ENCODE data around the gene KCP. TPM values are rescaled to one million over a fixed set of nuclear protein-coding genes. Genes with fewer than 3 reads are reported as not detected.

Gene KCP
- total RNA-seq, 1 experiment from 2014 or later: 5.3 TPM

DNA sequence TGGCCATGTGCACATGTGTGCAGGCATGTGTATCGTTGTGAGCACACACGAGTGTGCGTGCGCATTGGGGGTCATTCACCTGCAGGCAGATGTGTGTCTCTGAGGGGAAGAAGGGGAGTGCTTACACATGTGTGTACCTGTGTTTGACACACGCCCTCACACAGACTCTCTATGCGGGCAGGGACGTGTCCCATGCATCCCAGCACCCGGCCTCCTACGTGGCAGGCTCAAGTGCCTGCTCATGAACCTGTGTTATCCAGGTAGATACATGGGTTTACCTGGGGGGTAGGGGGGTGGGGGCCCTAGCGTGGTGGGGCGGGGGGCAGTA, 18.6 kb downstream of the KCP start:
- no peak overlapping the region for H2AK5ac ChIP-seq (ENCODE audit: insufficient read length, low read length)
- H3T11ph ChIP-seq (ENCODE audit: low read length): no peak overlapping the region
- no peak overlapping the region for H3K9ac ChIP-seq (ENCODE audit: extremely low read depth, insufficient read length, low read length)
- Mint-ChIP-seq H3K4me1 (peaks cover 3 to 5% of the 10 kb centered on the region in 2 experiments; a peak in 2 of 4 replicates), H3K4me3 (peak overlapping the region in 1 of 2 experiments; percentile 30; a peak in 3 of 5 replicates), H3K36me3 (ENCODE audit: insufficient read depth in 1 of 3, low read depth in 3 of 3) (peaks cover 0 to 2% (median 0%) of the 10 kb centered on the region in 3 experiments; a peak in 2 of 7 replicates), H3K9me3 (no peaks in the 10 kb centered on the region), H3K27me3 (ENCODE audit: low read depth) (peaks cover 11% of the 10 kb centered on the region), H3K27ac (no peak overlapping the region)
- peaks cover 9% of the 10 kb centered on the region for H3K23me2 ChIP-seq (ENCODE audit: insufficient read length, low read depth, low read length, poor library complexity, severe bottlenecking)
- TF ChIP-seq CTCF (conservative IDR thresholded peaks at IDR 0.05): no peak
- H2BK20ac ChIP-seq (ENCODE audit: low read depth, low read length, poor library complexity, severe bottlenecking): no peak overlapping the region
- no peaks in the 10 kb centered on the region for H3K79me1 ChIP-seq (ENCODE audit: insufficient read depth, low read depth, low read length, poor library complexity, severe bottlenecking)
- H2BK15ac ChIP-seq (ENCODE audit: low read depth, low read length): no peak overlapping the region
- no peak overlapping the region for H4K91ac ChIP-seq (ENCODE audit: insufficient read length, low read depth, low read length)
- H3K14ac ChIP-seq (ENCODE audit: insufficient read depth, low read length): no peak overlapping the region
- no peak overlapping the region for H3K4me2 ChIP-seq (ENCODE audit: insufficient read depth, insufficient read length, low read length)
- no peaks in the 10 kb centered on the region for H3K79me2 ChIP-seq (ENCODE audit: insufficient read depth, low read length)
- no CpG with 5 or more reads among the region's 11 CpGs for WGBS (ENCODE audit: extremely low coverage, insufficient read length, low lambda C conversion rate)
- H3K9me3 ChIP-seq (ENCODE audit: control insufficient read depth, low read depth, low read length): no peaks in the 10 kb centered on the region
- no peak overlapping the region for H4K8ac ChIP-seq (replicated peaks; ENCODE audit: insufficient read length, low read depth, low read length)
- no peak overlapping the region for H2BK120ac ChIP-seq (ENCODE audit: low read depth, low read length, poor library complexity, severe bottlenecking)
- H3K23ac ChIP-seq (ENCODE audit: insufficient read length, low read depth, low read length): no peak overlapping the region
- H3K4me1 ChIP-seq (ENCODE audit: insufficient read depth, low read length): no peaks in the 10 kb centered on the region
- H3K27ac ChIP-seq (ENCODE audit: insufficient read length, low read depth, low read length): no peak overlapping the region
- H4K5ac ChIP-seq (ENCODE audit: insufficient read length, low read depth, low read length): no peak overlapping the region
- no peaks in the 10 kb centered on the region for H4K20me1 ChIP-seq (ENCODE audit: control insufficient read depth, insufficient read depth, insufficient read length)
- no peak overlapping the region for H2AFZ ChIP-seq (ENCODE audit: low read length)
- H3K18ac ChIP-seq (ENCODE audit: insufficient read length, low read depth, low read length): no peak overlapping the region
- no peak overlapping the region for H3K4ac ChIP-seq (ENCODE audit: low read depth, low read length)
- no peak overlapping the region for H2BK12ac ChIP-seq (ENCODE audit: insufficient read length, low read depth, low read length)
- no peak for DNase-seq
- H2BK5ac ChIP-seq (ENCODE audit: insufficient read length, low read length): no peak overlapping the region
- no peak overlapping the region for H3K56ac ChIP-seq (ENCODE audit: insufficient read length, low read depth, low read length)
- no peaks in the 10 kb centered on the region for H3K27me3 ChIP-seq (ENCODE audit: insufficient read depth, low read length)
